PC-3 (cell line): ENCODE measurements around the gene SLC6A9. TPM values are rescaled to one million over a fixed set of nuclear protein-coding genes. Genes with fewer than 3 reads are reported as not detected.

Source experiments
- ATAC-seq: fragments of 200-7000 bp; cut with Tn5 transposase; 2 replicates; pipeline ENCODE4 v1.9.1; 2020; ENCODE audit warnings: mild to moderate bottlenecking, moderate library complexity
- BruUV-seq: library from RNA; stranded (reverse); fragments of 400-500 nt; replicated peaks from 2 replicates; lab custom pipeline; 2021; lab: Mats Ljungman, UMichigan
- CTCF ChIA-PET: fragments of 300-600 bp; sonication (Branson Sonifier 250); formaldehyde crosslinking; loops from one replicate; lab custom pipeline; 2022; ENCODE audit warnings: antibody characterized with exemption; lab: Charles Lee
- POLR2A ChIA-PET: fragments of 300-600 bp; sonication (Branson Sonifier 250); formaldehyde crosslinking; loops from one replicate; lab custom pipeline; 2022; ENCODE audit warnings: antibody characterized with exemption; ENCODE audit not compliant: unreplicated experiment; lab: Charles Lee
- DNase-seq: peaks from one replicate; pipeline ENCODE4 v3.0.0-alpha.2; 2015
- H2AFZ ChIP-seq: fragments of 300-600 bp; sonication (generic); 2 replicates; pipeline ENCODE4 v1.6.0; 2016; ENCODE audit warnings: antibody characterized with exemption, low read length
- H3F3A ChIP-seq: fragments of 300-600 bp; sonication (generic); one replicate; pipeline ENCODE4 v1.6.0; 2017; ENCODE audit warnings: antibody characterized with exemption, low read length, control low read depth, mild to moderate bottlenecking; ENCODE audit not compliant: unreplicated experiment
- H3K27ac ChIP-seq: fragments of 300-600 bp; sonication (generic); 2 replicates; pipeline ENCODE4 v1.5.1; 2016; ENCODE audit warnings: mild to moderate bottlenecking, low read length
- H3K27me3 ChIP-seq: fragments of 300-600 bp; sonication (generic); 2 replicates; pipeline ENCODE4 v1.6.1; 2016; ENCODE audit warnings: low read length, mixed read lengths
- H3K36me3 ChIP-seq: fragments of 300-600 bp; sonication (generic); 2 replicates; pipeline ENCODE4 v1.6.1; 2016; ENCODE audit warnings: low read depth, mixed run types, low read length, mixed read lengths
- H3K4me1 ChIP-seq: fragments of 300-600 bp; sonication (generic); 2 replicates; pipeline ENCODE4 v1.5.1; 2016; ENCODE audit warnings: low read length; ENCODE audit not compliant: insufficient read depth
- H3K4me2 ChIP-seq: fragments of 300-600 bp; sonication (generic); 2 replicates; pipeline ENCODE4 v1.6.0; 2016; ENCODE audit warnings: low read length
- H3K4me3 ChIP-seq: fragments of 300-600 bp; sonication (generic); 2 replicates; pipeline ENCODE4 v1.5.1; 2016; ENCODE audit warnings: mild to moderate bottlenecking, low read length, mixed read lengths
- H3K79me2 ChIP-seq: fragments of 300-600 bp; sonication (generic); 2 replicates; pipeline ENCODE4 v1.6.1; 2017; ENCODE audit warnings: low read length, mixed read lengths
- H3K9ac ChIP-seq: fragments of 300-600 bp; sonication (generic); 2 replicates; pipeline ENCODE4 v1.6.0; 2016; ENCODE audit warnings: mild to moderate bottlenecking, low read length
- H3K9me2 ChIP-seq: fragments of 300-600 bp; sonication (generic); replicated peaks from 2 replicates; pipeline ENCODE4 v1.6.1; 2016; ENCODE audit warnings: mixed run types, low read length, mixed read lengths
- H3K9me3 ChIP-seq: fragments of 300-600 bp; sonication (generic); 2 replicates; pipeline ENCODE4 v1.6.1; 2016; ENCODE audit warnings: low read length, mixed read lengths
- H4K20me1 ChIP-seq: fragments of 300-600 bp; sonication (generic); 2 replicates; pipeline ENCODE4 v1.6.1; 2016; ENCODE audit warnings: low read length, mixed read lengths
- EZH2 ChIP-seq: fragments of 300-600 bp; sonication (generic); IDR thresholded peaks from one replicate; pipeline ENCODE4 v1.6.1; 2017; ENCODE audit warnings: antibody characterized with exemption, mild to moderate bottlenecking, low read length; ENCODE audit not compliant: unreplicated experiment
- EZH2phosphoT487 ChIP-seq: fragments of 300-600 bp; sonication (generic); IDR thresholded peaks from 2 replicates; pipeline ENCODE4 v1.6.1; 2018; ENCODE audit warnings: mild to moderate bottlenecking, antibody characterized with exemption, low read length, borderline replicate concordance
- intact Hi-C: fragments of 100-400 bp; cut with micrococcal nuclease; formaldehyde crosslinking; loops from 2 replicates; pipeline ENCODE4 v1.9.0; 2023
- total RNA-seq: library from RNA; depleted of rRNA; stranded (reverse); fragments of >200 nt; gene quantifications from 2 replicates; pipeline ENCODE4 v1.2.3, GENCODE V29; 2014
- TF ChIP-seq, protein P1 (sequence below): fragments of 300-600 bp; sonication (generic); conservative IDR thresholded peaks from 2 replicates; pipeline ENCODE4 v1.5.1; 2017; ENCODE audit warnings: antibody characterized with exemption, low read depth, mild to moderate bottlenecking, low read length

SLC6A9 gene
- total RNA-seq, 1 experiment from 2014 or later: 11.2 TPM

DNA sequence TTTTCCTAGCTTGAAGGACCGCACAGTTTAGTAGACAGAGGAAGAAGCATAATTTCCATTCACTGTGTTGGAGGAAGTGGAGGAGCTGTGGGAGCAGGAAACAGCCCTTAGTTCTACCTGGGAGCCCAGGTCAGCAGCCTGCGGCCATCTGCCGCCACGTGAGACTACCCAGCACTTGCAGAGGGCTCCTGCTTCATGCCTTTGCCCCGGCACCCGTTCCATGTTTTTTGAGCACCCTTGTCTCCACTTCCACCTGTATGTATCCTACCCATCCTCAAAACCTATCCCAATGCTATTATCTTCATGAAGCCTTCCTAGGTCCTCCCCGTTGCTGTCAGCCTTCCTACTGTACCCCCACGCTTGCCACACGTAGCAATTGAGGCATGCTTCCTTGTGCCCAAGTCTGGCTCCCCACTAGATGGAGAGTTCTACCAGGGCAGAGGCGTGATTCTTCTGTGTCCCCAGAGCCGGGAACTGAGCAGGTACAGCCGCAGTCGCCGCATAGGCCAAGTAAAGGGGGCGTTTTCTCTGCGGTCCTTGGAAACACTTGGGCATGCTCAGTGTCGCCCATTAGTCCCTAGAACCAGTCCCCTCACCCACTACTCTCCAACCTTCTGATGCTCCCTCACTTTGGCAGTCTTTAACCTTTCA lies 1.9 kb downstream of the SLC6A9 start:
- ChIA-PET POLR2A (no interaction called here), CTCF (no interaction called here)
- Histone ChIP-seq H2AFZ (peak overlapping the region; percentile 44), H4K20me1 (no peaks in the 10 kb centered on the region), H3K9me2 (no peaks in the 10 kb centered on the region), H3K4me2 (peak overlapping the region; percentile 90), H3K36me3 (no peaks in the 10 kb centered on the region), H3K79me2 (peaks cover 24% of the 10 kb centered on the region), H3K4me1 (peaks cover 60% of the 10 kb centered on the region), H3K9me3 (no peaks in the 10 kb centered on the region), H3F3A (peaks cover 3% of the 10 kb centered on the region), H3K4me3 (peak overlapping the region; percentile 91), H3K27ac (peak overlapping the region; percentile 98), H3K27me3 (no peaks in the 10 kb centered on the region), H3K9ac (peak overlapping the region; percentile 98)
- TF ChIP-seq, protein P1, sequence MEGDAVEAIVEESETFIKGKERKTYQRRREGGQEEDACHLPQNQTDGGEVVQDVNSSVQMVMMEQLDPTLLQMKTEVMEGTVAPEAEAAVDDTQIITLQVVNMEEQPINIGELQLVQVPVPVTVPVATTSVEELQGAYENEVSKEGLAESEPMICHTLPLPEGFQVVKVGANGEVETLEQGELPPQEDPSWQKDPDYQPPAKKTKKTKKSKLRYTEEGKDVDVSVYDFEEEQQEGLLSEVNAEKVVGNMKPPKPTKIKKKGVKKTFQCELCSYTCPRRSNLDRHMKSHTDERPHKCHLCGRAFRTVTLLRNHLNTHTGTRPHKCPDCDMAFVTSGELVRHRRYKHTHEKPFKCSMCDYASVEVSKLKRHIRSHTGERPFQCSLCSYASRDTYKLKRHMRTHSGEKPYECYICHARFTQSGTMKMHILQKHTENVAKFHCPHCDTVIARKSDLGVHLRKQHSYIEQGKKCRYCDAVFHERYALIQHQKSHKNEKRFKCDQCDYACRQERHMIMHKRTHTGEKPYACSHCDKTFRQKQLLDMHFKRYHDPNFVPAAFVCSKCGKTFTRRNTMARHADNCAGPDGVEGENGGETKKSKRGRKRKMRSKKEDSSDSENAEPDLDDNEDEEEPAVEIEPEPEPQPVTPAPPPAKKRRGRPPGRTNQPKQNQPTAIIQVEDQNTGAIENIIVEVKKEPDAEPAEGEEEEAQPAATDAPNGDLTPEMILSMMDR: no peak
- TF ChIP-seq EZH2: no peak
- TF ChIP-seq EZH2phosphoT487: no peak
- BruUV-seq: TSS peak; percentile 63
- DNase-seq (no peak), ATAC-seq (peak; percentile 1; the same call in 1 of the 2 replicates)
- intact Hi-C loops: no loop called here

DNA sequence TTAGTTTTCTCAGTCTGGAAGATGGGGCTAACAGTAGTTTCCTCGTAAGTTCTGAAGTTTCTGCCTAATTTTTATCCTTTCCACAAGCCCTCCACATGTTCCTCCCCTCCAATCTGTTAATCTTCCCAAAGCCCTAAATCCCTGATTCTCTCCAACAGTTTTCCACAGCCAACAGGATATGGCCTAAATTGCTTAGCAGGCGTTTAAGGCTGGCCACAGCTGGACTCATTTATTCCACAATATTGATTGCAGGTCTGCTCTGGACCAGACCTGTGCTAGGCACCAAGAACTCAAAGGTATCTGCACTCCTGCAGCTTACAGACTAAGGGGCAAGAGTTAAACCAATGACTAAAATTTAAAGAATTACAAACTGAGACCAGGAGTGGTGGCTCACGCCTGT lies 3.9 kb downstream of the SLC6A9 start:
- ATAC-seq (no peak), DNase-seq (no peak)
- intact Hi-C loops: no loop called here
- ChIA-PET POLR2A (no interaction called here), CTCF (no interaction called here)
- Histone ChIP-seq H4K20me1 (no peaks in the 10 kb centered on the region), H3K4me1 (peaks cover 69% of the 10 kb centered on the region), H3K9me3 (no peaks in the 10 kb centered on the region), H3K9ac (no peak overlapping the region), H3K9me2 (no peaks in the 10 kb centered on the region), H3F3A (peaks cover 3% of the 10 kb centered on the region), H3K4me3 (no peak overlapping the region), H3K27me3 (no peaks in the 10 kb centered on the region), H3K4me2 (no peak overlapping the region), H2AFZ (no peak overlapping the region), H3K36me3 (no peaks in the 10 kb centered on the region), H3K79me2 (peaks cover 24% of the 10 kb centered on the region), H3K27ac (peak overlapping the region; percentile 98; the same call in 1 of the 2 replicates)
- TF ChIP-seq, protein P1: no peak
- no peak for TF ChIP-seq EZH2phosphoT487
- BruUV-seq: no TSS peak

DNA sequence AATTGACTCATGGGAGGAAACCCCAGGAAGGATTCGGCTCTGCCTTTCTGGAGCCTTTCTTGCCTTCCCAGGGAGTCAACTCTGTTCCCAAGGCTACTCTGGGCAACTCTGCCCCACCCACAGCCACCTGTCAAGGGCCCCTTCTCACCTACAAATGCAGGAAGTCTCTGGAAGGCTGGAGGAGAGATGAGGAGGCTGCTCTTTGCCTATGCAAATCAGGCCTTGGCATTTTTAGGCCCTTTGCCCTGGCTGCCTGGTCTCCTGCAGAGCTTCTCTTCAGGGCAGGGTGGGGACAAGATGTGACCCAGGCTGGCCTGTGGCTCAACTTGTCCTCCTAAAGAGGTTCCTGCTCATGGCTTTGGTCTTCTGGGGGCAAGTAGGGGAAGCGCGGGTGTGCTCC lies 5.4 kb downstream of the SLC6A9 start:
- H3K4me2 ChIP-seq: 0 out of 2 replicates have a peak overlapping the region, but pooled peaks have one; percentile 4
- peak overlapping the region; percentile 98 for H3K27ac ChIP-seq
- ATAC-seq (no peak), DNase-seq (peak; percentile 53)
- peaks cover 58% of the 10 kb centered on the region for H3K4me1 ChIP-seq
- intact Hi-C loops: loop anchor here (1.0 kb wide), 1 partner anchor 21 kb away; no protein-coding TSS in a partner anchor
- H3K36me3 ChIP-seq: no peaks in the 10 kb centered on the region
- peak overlapping the region; percentile 83; the same call in 1 of the 2 replicates for H3K9ac ChIP-seq
- no peaks in the 10 kb centered on the region for H3K9me3 ChIP-seq
- ChIA-PET POLR2A (no interaction called here), CTCF (no interaction called here)
- H3K27me3 ChIP-seq: no peaks in the 10 kb centered on the region
- BruUV-seq: no TSS peak
- peaks cover 24% of the 10 kb centered on the region for H3K79me2 ChIP-seq
- H3K9me2 ChIP-seq: no peaks in the 10 kb centered on the region
- no peak overlapping the region for H2AFZ ChIP-seq
- no peak overlapping the region for H3K4me3 ChIP-seq
- peaks cover 3% of the 10 kb centered on the region for H3F3A ChIP-seq
- no peak for TF ChIP-seq EZH2phosphoT487
- TF ChIP-seq, protein P1: no peak
- no peak for TF ChIP-seq EZH2
- no peaks in the 10 kb centered on the region for H4K20me1 ChIP-seq
